GM18507 (cell line): ENCODE results near the gene GPR34.
"Not testable (repeated sequence)": the region's sequence is repeated elsewhere in the genome, so short reads cannot be mapped to it uniquely, and the experiment has no call there.

ENCODE experiments used
- DNase-seq: peaks from one replicate; pipeline ENCODE4 v3.0.0; 2011; ENCODE audit warnings: low read depth; ENCODE audit not compliant: insufficient read length; ENCODE audit errors: extremely low spot score
- FAIRE-seq: peaks from 2 replicates; lab custom pipeline; 2011; peaks lifted over from hg19 to GRCh38; lab: Jason Lieb, UNC

The GPR34 gene, protein sequence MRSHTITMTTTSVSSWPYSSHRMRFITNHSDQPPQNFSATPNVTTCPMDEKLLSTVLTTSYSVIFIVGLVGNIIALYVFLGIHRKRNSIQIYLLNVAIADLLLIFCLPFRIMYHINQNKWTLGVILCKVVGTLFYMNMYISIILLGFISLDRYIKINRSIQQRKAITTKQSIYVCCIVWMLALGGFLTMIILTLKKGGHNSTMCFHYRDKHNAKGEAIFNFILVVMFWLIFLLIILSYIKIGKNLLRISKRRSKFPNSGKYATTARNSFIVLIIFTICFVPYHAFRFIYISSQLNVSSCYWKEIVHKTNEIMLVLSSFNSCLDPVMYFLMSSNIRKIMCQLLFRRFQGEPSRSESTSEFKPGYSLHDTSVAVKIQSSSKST

DNA sequence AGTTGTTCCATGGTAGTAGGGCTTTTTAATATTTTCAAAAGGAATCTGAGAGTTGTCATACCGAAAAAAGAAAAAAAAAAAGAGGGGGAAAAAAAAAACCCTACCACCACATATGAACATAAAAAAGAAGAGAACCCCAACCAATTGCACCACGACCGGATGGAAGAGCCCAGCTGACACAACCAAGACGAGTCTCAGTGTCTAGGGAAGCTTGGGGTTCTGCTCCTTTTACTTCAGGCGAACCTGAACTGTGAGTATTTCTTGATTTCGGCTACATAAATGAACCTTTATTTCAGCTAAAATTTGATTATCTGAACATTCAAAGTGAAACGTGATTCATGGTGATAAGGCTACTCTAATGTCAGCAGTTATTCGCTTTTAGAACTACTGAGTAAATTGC, at the start of gene GPR34:
GPR34 (plus strand) TSS at position 139 of the 400 bp plus-strand sequence. CDS start 6,661 bp downstream, outside the sequence.
- DNase-seq (no peak), FAIRE-seq (peak; percentile 58)

DNA sequence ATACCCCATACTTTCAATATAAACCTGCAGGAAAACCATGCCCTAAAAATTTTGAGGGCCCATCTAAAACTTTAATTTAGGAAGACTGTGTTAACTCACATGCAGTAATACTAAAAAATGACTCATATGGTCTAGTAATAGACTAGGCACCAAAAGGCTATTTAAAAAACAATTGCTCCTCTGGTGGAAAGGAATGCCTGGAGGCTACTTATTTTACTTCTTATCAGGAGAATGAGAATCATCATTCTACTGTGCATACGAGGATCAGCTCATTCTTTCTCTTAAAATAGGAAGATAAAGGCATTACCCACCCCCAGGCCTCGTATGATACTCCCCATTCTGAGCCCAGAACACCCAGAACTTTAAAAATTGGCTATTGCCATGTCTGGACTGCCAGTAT, 42.6 kb upstream of the GPR34 start:
- not testable (repeated sequence) for FAIRE-seq, DNase-seq

DNA sequence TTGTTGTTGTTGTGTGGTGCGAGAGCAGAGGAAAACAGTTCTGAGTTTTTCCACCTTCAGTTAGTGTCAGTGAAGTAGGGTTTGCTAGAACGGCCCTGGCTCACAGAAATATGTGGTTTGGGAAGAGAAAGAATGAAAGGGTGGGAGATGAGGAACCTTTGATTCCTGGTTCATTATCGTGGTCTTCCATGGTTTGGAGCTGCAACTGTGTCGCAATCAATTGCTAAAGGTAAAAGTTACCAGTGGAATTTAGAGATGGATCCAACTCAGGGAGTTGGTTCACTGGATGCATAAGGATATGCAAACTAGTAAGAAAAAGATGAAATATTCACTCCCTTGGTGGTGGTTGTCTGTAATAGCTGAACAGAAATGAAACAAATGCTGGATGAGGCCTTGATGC, 35.6 kb upstream of the GPR34 start:
- DNase-seq = no peak
- FAIRE-seq = no peak

DNA sequence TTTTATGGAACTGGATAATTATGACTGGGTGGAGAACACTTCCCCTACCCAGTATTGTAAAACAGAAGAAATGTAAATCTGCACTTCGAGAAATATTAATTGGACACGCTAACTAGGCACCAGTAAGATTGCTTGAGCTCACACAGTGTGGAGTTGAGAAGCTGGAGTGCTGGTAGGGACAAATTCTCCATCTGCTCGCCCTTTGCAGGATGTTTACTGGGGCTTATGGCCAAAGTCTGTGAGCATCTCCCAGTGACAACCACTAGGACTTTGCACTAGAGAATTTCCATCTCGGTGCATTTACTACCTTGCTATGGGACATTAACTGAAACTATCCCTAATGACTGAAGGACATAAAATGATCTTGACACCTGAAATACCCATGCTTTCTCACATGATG, 33.7 kb upstream of the GPR34 start:
- FAIRE-seq (no peak), DNase-seq (no peak)

DNA sequence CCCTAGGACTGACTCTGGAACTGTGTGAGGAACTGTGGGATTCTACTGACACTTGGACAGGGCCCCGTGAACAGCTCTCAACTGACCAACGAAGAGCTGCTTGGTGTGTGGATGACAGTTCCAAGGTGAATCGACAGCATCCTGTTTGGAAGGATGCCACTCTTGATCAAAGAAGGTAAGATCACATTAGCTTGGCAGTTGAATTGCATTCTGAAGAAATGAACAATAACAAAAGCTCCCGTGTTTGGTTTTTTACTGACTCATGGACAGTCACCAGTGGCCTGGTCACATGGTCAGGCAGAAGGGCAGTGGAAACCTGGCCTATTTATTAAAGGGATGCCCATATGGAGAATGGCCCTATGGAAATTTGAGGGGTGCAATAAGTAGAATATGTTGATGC, 33.1 kb upstream of the GPR34 start:
- DNase-seq = no peak
- FAIRE-seq = no peak

DNA sequence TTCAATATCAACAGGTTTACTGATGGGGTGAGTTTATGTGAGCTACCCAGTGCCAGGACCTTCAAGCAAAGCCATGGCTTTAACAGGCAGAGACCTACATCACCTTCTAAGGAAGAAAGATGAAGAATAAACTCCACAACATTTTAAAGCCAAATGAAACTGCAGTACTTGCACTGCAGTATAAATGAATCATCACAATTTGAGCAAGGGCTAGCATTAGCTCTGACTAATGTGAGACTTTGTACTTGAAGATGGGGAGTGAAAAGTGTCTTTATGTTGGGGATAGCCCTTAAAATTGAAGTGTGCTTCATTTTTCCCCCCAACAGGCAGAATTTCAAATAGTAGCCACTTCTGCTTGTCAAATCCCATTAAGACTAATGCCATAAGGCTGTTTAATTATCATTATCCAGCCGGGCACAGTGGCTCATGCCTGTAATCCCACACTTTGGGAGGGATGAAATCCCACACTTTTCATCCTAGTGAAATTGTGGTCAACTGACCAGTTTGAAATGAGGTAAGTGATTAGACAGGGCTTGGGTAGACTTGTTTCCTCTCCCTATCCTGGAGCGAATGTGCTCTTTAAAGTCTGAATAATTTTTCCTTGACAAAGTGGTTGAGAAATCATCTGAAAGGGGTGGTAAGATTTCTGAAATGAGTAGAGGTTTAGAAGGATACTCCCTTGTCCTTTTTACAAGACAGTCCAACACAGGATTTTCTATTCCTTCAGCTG, 27.2 kb upstream of the GPR34 start:
- FAIRE-seq = no peak
- no peak for DNase-seq

DNA sequence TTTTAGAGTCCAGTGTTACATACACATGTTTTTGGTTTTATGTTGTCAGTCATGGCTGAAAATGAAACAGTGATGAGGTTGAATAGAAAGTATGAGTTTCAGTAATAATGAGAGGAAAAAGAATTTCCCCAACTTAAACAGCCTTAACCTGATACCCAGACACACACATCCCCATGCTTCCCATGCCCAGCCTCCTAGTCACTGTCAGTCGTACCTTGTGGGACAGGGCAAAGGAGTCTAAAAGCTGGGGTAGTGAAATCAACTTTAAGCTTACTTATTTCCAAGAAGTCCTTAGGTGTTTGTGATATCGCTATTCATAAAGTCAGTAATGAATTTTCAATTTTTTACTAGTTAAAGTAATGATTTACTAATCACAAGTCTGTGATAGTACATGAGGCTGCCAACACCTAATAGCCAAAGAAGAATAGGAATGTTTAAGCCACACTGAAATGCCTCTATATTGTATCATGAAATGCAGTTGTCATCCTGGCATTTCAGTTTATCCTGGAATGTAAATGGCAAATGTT, 24.3 kb upstream of the GPR34 start:
- FAIRE-seq (peak; percentile 92), DNase-seq (peak; percentile 3)

DNA sequence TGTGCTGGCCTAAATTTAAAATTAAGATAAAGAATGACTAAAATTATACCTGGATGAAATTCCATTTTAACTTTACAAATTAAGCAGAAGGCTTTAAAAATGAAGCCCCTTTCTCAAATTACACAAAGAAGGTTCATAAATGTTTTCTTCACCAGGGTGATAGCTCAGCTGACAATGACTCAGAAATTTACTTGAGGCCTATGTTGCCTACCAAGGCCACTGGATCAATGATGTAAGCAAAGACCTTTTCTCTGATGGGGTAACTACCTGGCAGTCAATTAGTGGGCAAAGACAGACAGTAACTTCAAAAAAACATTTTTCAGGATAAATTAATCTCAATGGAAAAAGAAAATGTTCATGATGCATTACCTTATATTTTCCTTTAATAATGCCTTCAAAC, 23.9 kb upstream of the GPR34 start:
- FAIRE-seq = no peak
- DNase-seq = no peak

DNA sequence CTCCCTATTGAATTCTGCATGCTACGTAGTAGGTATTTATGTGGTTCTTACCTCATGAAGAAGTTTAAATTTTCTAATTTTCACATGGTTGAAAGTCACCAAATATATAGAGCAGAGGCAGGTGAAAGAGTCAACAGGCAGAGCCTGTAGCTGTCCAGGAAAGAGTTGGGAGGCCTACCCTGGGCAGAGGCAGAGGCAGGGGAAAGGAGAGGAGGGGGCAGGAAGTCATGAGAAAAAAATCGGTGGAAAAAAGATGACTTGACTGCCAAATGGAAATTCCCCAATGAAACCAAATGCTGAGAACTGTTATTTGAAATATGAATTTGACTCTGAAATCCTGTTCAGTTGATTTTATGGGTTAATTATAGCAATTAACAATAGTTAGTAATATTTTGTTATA, 23.1 kb upstream of the GPR34 start:
- FAIRE-seq = peak; percentile 21
- no peak for DNase-seq

DNA sequence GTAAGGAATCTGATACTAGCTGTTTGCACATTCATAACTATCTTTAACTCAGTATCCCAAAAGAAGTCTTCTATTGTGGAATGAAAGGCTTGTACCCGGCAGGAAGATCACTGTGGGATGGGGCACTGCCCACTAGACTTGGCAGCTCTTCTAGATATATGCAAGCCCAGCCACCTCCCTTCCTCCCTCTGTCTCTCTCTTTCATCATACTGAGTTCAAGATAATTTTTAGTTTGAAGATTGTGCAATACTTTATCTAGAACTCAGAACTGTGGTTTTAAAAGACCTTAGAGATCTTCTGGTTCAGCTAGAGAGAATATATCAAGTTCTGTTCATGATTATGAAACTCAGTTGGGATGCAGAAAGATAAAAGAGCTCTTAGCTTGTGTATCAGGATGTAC, 22.5 kb upstream of the GPR34 start:
- DNase-seq (no peak), FAIRE-seq (peak; percentile 62)

DNA sequence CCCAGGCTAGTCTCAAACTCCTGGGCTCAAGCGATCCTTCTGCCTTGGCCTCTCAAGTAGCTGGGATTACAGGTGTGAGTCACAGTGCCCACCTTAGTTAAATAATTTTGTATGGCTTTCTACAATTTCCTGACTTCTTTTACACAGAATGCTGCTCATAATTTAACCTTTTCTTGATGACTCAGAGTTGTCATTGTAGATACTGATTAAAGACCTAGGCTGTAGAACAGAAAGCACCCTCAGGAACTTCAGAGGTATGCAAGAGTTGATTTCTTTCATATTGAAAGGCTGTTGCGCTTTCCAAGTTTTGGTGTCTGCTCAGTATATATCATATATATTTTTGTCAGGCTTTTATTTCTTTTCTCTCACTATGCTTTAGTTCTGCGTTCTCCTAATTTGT, 21.1 kb upstream of the GPR34 start:
- DNase-seq (no peak), FAIRE-seq (peak; percentile 49)

DNA sequence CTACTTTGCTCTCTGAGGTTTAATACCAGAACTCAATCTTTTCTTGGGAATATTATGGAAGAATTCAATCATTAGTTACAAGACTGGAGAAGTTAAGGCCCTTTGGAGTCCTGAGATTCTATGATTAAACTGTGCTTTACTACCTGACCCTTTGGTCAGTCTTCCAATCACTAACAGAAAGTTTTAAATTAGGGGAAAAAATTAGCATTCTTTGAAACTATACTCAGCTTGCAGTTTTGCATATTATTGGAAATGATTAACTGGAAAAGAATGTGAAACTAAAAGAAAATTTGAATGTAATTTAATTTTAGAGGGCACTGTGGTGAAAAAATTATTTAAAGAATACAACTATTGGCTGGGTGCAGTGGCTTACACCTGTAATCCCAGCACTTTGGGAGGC, 18.7 kb upstream of the GPR34 start:
- no peak for DNase-seq
- FAIRE-seq = peak; percentile 84

DNA sequence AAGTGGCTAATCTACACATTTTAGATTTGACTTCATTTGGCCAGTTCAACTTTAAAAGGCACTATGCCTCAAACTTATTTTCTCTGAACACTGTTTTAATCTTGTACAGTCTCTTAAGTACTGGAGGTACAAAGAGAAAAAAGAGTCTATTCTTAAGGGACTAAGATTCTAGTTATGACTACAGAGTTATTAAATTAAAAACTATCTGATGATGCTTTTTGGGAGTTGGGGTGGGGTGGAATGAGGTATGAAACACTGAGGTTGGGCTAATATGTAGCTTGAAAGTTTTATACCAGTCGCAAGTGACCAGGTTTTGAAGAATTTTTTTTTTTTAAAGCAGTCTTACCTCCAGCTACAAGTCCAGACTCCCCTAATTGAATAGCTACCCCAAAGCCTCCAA, 17.7 kb upstream of the GPR34 start:
- DNase-seq (no peak), FAIRE-seq (peak; percentile 46)

DNA sequence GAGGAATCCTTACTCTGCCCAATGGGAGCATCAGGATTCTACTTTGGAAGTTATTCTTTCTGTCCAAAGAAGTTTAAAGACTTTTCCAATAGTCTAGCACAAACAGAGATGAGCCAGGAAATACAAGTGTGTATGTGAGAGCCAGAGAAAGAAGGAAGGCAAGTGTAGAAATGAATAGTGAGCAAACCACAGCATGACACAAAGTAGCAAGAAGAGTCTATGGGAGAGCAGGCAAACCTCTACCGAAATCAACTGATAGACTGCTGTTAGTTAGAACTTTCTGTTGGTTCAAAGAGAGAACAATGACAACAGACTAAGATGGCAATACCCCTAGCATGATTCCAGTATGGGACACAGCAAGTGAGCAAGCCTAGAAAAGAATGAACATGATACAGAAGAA, 16.1 kb upstream of the GPR34 start:
- FAIRE-seq (peak; percentile 26), DNase-seq (no peak)

DNA sequence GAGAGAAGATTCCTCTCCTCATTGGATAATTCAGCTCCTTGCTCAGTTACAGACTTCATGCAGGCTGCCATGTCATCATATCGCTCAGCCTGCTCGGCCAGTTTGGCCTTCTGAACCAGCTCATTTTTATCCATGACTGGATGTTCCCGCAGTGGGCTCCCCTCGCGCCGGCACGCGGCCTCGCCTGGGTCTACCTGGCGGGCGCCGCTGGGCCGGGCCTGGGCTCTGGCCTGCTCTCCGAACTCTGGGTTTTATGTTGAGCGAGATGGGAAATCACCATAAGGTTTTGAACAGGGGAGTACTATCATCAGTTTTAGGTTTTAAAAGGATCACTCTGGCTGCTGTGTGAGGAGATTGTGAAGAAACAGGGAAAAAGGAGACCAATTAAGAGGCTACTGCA, 12.4 kb upstream of the GPR34 start:
- DNase-seq, FAIRE-seq: not testable (repeated sequence)

DNA sequence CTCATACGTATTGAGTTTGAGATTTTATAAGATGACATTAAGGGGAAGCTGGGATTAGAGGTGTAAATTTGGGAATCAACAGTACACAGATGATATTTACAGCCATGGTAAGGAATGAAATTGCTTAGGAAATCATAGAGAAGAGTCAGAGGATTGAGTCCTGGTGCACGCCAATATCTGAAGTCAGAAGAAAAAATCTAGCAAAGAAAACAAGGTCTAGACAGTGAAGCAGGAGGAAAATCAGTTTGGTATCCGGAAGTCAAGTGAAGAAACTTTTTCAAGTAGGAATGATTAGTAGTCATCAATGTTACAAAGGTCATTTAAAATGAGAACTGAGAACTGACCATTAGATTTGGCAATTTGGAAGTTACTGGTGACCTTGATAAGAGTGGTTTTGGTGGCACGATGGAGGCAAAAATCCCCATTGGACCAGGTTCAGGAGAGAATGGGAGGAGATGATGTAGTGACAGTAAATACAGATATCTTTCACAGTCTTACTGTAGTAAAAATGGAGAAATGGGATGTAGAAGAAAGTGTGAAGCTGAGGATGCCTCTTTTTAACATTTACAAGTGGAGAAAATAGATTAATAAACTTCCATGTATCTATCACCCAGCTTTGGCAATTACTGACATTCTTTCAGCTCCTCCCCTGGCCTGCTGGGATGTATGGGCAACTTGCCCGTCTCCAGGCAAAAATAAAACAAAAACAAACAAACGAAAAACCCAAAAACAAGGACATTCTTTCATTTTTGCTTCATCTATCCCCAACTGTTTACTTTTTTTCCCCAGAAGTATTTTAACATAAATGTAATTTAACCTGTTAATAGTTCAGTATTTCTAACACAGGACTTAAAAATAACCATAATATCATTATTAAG, 11.4 kb upstream of the GPR34 start:
- FAIRE-seq = no peak
- DNase-seq = no peak

DNA sequence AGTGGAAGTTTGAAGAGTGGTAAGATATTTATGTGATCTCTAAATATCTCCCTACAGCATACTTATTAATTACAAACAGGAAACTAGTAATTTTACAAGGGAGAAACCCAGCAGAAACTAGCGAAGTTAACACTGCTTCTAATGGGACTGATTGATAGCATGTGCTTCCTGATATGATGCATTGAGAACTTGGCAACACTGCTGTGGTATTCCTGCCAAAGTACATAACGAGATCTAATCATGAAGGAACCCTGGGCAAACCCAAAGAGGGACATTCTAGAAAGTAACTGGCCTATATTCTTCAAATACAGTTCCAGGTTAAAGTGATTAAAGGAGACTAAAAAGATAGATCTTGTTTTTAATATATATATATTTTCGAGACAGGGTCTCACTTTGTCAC, 4.6 kb upstream of the GPR34 start:
- FAIRE-seq (peak; percentile 48), DNase-seq (no peak)

DNA sequence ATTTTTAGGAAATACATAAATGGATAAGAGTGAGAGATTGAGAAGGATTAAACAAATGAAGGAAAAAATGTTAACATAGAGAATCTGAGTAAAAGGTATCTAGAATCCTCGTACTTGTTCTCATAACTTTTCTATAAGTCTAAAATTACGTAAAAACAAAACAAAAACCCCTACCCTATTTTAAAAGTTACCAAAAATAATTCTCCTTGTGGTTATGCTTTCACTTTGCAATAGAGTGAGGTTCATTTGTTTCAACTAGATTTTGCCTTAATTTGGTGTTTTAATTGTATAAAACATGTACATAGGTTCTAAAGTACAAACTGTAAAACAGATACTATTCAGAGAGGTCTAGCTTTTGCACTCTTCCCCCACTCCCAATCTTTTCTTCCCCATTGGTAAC, 3.8 kb upstream of the GPR34 start:
- no peak for FAIRE-seq
- no peak for DNase-seq

DNA sequence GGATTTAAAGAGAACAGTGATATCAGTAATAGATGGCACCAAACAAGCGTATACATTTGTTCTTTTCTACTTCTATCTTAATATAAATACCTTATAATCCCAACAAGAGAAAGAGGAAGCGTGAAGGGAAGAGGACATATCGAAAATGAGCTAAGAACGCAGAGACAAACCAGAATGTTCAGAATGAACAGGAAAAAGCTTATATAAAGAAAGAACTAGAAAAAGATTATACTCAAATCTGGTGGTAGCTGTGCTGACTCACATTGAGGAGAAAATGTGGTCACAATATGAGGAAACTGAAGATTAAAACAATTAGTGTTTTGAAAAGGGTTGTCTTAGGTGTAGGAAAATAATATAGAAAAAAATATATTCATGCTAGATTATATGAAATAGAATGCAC, 2.0 kb upstream of the GPR34 start:
- no peak for DNase-seq
- peak; percentile 81 for FAIRE-seq

DNA sequence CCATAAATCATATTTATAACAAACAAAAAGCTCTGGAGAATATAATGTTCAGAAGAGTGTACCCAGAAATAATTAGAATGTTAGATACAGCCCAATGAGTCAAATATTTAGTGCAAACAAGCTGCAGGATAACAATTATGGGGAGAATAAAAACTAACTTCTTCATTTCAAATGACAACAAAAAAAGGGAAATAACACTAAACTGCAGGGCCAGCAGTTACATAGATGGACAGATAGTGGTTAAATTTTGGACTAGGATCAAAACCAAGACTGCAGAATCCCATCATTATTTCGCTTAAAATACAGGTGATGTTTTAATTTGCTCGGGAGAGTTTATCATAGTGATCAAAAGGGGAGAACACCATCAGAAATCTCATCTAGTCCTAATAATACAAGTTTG, 617 bp upstream of the GPR34 start:
- no peak for DNase-seq
- FAIRE-seq = no peak
